Measurements from ENCODE around the gene AHCTF1.

DNA sequence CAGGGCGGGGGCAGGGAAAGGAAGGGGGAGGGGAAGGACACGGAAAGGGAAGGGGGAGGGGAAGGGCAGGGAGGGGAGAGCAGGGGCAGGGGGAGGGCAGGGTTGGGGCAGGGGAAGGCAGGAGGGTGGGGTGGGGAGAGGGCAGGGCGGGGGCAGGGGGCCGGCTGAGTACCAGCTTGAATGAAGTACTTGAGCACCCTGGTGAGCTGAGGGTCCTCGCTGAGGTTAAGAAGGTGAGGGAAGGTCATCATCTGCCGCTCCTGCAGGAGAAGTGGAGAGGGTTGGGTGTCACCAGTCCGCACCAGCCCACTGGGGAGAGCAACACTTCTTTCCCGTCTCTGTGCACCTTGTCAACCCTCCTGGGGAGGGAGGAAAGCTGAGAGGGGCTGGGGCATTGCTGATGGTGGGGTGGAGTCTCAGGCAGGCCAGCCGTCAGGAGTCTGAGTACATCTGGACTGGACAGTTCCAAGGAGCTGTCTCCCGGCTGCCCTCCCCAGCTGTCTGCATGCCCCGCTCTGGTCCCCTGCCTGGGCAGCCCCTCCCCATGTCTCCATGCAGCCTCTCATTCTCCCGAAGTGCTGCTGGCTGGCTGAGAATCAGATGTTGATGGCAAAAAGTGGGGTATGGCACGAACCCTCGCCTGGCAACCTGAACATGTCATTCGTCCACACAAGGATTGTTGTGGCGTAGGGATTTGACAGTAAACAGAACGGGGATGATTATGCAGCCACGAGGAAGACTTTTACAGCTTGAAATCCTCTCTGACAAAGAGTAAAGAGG lies 137.5 kb downstream of the AHCTF1 start:
- TF ChIP-seq, protein P1, sequence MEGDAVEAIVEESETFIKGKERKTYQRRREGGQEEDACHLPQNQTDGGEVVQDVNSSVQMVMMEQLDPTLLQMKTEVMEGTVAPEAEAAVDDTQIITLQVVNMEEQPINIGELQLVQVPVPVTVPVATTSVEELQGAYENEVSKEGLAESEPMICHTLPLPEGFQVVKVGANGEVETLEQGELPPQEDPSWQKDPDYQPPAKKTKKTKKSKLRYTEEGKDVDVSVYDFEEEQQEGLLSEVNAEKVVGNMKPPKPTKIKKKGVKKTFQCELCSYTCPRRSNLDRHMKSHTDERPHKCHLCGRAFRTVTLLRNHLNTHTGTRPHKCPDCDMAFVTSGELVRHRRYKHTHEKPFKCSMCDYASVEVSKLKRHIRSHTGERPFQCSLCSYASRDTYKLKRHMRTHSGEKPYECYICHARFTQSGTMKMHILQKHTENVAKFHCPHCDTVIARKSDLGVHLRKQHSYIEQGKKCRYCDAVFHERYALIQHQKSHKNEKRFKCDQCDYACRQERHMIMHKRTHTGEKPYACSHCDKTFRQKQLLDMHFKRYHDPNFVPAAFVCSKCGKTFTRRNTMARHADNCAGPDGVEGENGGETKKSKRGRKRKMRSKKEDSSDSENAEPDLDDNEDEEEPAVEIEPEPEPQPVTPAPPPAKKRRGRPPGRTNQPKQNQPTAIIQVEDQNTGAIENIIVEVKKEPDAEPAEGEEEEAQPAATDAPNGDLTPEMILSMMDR (IDR thresholded peaks at IDR 0.05; ENCODE audit: insufficient read depth, low read depth, low read length) = no peak
- no peak for TF ChIP-seq EZH2 (IDR thresholded peaks at IDR 0.05; ENCODE audit: insufficient read depth, low read length)
